PFSK-1 (cell line): ENCODE results near the gene GDF10.

Source experiments
- FOXP2 ChIP-seq: optimal IDR thresholded peaks from 2 replicates; pipeline ENCODE3; 2011; ENCODE audit warnings: borderline replicate concordance, control low read depth, inconsistent platforms; ENCODE audit not compliant: insufficient read depth; ENCODE audit errors: extremely low read length, extremely low read depth
- POLR2AphosphoS5 ChIP-seq: IDR thresholded peaks from 2 replicates; pipeline ENCODE4 v1.6.1; 2012; ENCODE audit warnings: low read depth, mild to moderate bottlenecking, control low read depth, low read length, moderate library complexity
- SIN3A ChIP-seq: IDR thresholded peaks from 2 replicates; pipeline ENCODE4 v1.6.1; 2012; ENCODE audit warnings: mild to moderate bottlenecking, low read length, moderate library complexity, borderline replicate concordance; ENCODE audit not compliant: insufficient read depth
- TAF1 ChIP-seq: IDR thresholded peaks from 2 replicates; pipeline ENCODE4 v1.6.1; 2012; ENCODE audit warnings: low read length, control low read depth, borderline replicate concordance; ENCODE audit not compliant: insufficient read depth
- TF ChIP-seq, protein P1 (sequence below), 2 experiments: IDR thresholded peaks; 2 replicates each; pipeline versions ENCODE4 v1.6.1 to v1.8.0; 2011 to 2012; ENCODE audit warnings: low read depth in 2 of 2, low read length in 2 of 2, control low read depth in 1 of 2, inconsistent platforms in 1 of 2, mild to moderate bottlenecking in 1 of 2, moderate library complexity in 1 of 2; ENCODE audit not compliant: insufficient read depth in 1 of 2

The GDF10 gene

DNA sequence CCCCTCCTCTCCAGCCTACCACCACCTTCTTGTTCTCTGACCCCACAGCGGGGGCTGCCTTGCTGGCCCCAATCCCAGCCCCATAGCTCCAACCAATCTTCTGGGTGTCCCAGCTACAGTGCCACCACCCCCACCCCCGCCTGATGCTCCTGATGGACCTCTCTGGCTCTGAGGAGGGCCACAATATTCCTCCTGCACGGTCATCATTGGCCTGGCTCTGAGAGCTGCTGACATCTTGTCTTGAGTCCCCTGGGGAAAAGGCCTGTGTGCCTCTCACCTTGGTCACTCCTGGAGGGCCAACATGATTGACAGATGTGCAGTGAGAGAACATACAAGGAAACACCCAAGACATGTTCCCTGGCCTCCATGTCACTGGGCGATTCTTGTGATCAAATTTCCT lies 29.9 kb downstream of the GDF10 start:
- TF ChIP-seq, protein P1, sequence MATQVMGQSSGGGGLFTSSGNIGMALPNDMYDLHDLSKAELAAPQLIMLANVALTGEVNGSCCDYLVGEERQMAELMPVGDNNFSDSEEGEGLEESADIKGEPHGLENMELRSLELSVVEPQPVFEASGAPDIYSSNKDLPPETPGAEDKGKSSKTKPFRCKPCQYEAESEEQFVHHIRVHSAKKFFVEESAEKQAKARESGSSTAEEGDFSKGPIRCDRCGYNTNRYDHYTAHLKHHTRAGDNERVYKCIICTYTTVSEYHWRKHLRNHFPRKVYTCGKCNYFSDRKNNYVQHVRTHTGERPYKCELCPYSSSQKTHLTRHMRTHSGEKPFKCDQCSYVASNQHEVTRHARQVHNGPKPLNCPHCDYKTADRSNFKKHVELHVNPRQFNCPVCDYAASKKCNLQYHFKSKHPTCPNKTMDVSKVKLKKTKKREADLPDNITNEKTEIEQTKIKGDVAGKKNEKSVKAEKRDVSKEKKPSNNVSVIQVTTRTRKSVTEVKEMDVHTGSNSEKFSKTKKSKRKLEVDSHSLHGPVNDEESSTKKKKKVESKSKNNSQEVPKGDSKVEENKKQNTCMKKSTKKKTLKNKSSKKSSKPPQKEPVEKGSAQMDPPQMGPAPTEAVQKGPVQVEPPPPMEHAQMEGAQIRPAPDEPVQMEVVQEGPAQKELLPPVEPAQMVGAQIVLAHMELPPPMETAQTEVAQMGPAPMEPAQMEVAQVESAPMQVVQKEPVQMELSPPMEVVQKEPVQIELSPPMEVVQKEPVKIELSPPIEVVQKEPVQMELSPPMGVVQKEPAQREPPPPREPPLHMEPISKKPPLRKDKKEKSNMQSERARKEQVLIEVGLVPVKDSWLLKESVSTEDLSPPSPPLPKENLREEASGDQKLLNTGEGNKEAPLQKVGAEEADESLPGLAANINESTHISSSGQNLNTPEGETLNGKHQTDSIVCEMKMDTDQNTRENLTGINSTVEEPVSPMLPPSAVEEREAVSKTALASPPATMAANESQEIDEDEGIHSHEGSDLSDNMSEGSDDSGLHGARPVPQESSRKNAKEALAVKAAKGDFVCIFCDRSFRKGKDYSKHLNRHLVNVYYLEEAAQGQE (IDR thresholded peaks at IDR 0.05; ENCODE audit: insufficient read depth in 1 of 2, low read depth in 2 of 2, low read length in 2 of 2), result no peak
- no peak for TF ChIP-seq TAF1
- no peak for TF ChIP-seq FOXP2

- TF ChIP-seq POLR2AphosphoS5 (no peak), FOXP2 (no peak)
Measured at GRCh38 chr10:47330366-47330765, 30.4 kb downstream of the GDF10 start.

DNA sequence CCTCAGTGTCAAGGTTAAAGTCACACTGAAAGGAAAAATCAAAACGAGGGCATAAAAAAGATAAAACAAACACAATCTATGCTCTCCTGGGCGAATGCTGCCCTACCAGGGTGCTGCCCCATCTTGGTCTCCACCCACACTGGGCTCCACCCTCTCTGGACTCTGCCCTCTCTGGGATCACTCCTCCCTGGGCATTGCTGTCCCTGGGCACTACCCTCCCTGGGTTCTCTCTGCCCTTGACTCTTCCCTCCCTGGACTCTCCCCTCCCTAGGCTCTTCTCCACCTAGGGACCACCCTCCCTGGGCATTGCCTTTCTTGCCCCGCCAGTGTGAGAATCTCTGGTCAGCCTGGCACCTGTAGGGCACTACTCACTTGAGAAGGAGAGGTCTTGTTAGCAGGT lies 30.8 kb downstream of the GDF10 start:
- no peak for TF ChIP-seq TAF1
- TF ChIP-seq, protein P1 (IDR thresholded peaks at IDR 0.05; ENCODE audit: insufficient read depth in 1 of 2, low read depth in 2 of 2, low read length in 2 of 2), result no peak
- TF ChIP-seq SIN3A, result no peak
- TF ChIP-seq FOXP2, result no peak
- no peak for TF ChIP-seq POLR2AphosphoS5

DNA sequence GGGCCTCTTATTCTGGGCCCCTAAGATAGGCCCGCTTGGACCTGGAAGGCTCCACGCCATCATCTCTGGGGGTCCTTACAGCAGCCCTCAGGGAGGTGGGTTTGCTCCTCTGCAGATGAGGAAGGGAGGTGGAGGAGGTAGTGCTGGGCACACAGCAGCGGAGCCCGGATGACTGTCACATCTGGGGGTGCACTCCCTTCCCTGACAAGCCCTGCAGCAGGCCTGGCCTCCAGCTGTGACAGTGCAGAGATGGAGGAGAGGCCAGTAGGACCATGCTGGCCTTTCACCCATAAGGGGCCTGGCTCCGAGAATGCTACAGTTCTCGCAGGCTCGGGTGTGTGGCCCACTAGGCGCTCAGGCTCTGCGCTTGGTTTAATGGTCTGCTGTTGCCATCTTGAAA lies 31.5 kb downstream of the GDF10 start:
- no peak for TF ChIP-seq TAF1
- TF ChIP-seq POLR2AphosphoS5, result no peak
- TF ChIP-seq, protein P1 (IDR thresholded peaks at IDR 0.05; ENCODE audit: insufficient read depth in 1 of 2, low read depth in 2 of 2, low read length in 2 of 2), result no peak
- no peak for TF ChIP-seq SIN3A
- no peak for TF ChIP-seq FOXP2

- TF ChIP-seq POLR2AphosphoS5, result no peak
Measured at GRCh38 chr10:47331954-47332353, 32.0 kb downstream of the GDF10 start.

DNA sequence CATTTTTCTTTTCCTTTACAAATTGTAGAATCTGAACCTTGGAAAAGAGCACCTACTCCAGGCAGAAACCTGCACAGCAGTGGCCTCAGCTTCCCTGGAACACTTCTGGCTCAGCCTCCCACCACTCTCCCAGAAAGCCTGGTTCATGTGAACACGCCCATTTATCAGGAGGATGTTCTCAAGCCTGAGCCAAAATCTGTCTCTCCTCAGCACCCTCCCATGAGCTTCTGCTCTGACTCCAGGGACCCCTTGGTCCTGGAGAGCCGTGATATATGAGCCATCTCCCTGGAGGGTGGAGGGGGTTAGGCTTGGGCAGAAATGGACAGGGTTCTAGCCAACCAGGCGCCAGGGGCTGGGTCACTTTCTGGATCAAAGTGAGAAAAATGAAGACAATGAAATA lies 32.4 kb downstream of the GDF10 start:
- TF ChIP-seq TAF1, result no peak
- no peak for TF ChIP-seq POLR2AphosphoS5
- TF ChIP-seq SIN3A, result no peak
- TF ChIP-seq, protein P1 (IDR thresholded peaks at IDR 0.05; ENCODE audit: insufficient read depth in 1 of 2, low read depth in 2 of 2, low read length in 2 of 2), result no peak
- no peak for TF ChIP-seq FOXP2
